Measurements from ENCODE around the gene IGFN1.

The IGFN1 gene

DNA sequence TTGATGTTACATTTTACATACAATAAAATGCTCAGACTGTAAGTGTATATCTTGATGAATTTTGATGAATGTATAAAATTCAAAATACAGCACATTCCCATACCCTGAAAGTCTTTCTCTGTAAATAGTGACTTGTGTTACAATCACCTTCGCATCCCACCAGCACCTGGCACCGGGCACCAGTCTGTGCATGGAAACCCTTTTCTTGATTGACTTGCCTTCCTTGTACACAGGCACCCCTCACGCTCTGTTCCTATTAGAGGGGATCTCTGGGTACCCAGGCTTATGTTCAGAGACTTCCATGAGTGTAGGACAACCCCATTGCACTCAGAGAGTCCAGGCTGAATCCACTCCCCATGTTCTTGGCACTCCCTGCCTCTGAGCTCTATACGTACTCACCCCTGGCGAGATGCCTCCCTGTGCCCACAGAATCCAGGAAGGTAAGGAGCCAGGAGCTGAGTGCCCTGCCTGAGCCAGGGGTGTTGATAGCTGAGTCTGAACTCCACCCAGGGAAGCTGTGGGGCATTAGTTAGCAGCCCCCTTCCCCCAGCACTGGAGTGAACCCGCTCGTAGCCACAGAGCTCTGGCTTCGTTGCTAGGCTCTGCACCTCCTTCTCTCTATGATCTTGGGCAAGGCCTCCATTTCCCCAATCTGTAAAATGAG is 70.2 kb downstream of the IGFN1 start:
- H3K27me3 ChIP-seq (ENCODE audit: low read length) = no peaks in the 10 kb centered on the region
- no peak overlapping the region for H3K4me3 ChIP-seq (ENCODE audit: insufficient read depth, low read length, poor library complexity, severe bottlenecking)
- H3K27ac ChIP-seq (ENCODE audit: low read depth, low read length) = no peak overlapping the region
- H3F3A ChIP-seq (ENCODE audit: insufficient read depth) = no peaks in the 10 kb centered on the region
- no peaks in the 10 kb centered on the region for H3K79me2 ChIP-seq (ENCODE audit: insufficient read depth, low read length)
- H3K4me2 ChIP-seq (ENCODE audit: low read depth, low read length, poor library complexity, severe bottlenecking) = no peak overlapping the region
- no peaks in the 10 kb centered on the region for H3K9me3 ChIP-seq (ENCODE audit: insufficient read depth, low read length)
- H4K20me1 ChIP-seq (ENCODE audit: low read depth, low read length) = no peaks in the 10 kb centered on the region
- TF ChIP-seq, protein P1, sequence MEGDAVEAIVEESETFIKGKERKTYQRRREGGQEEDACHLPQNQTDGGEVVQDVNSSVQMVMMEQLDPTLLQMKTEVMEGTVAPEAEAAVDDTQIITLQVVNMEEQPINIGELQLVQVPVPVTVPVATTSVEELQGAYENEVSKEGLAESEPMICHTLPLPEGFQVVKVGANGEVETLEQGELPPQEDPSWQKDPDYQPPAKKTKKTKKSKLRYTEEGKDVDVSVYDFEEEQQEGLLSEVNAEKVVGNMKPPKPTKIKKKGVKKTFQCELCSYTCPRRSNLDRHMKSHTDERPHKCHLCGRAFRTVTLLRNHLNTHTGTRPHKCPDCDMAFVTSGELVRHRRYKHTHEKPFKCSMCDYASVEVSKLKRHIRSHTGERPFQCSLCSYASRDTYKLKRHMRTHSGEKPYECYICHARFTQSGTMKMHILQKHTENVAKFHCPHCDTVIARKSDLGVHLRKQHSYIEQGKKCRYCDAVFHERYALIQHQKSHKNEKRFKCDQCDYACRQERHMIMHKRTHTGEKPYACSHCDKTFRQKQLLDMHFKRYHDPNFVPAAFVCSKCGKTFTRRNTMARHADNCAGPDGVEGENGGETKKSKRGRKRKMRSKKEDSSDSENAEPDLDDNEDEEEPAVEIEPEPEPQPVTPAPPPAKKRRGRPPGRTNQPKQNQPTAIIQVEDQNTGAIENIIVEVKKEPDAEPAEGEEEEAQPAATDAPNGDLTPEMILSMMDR (IDR thresholded peaks at IDR 0.05; ENCODE audit: insufficient read depth, low read length, poor library complexity, severe bottlenecking) = no peak
- no peak for TF ChIP-seq EZH2phosphoT487 (conservative IDR thresholded peaks at IDR 0.05; ENCODE audit: low read length)
- no peak overlapping the region for H3K9ac ChIP-seq (ENCODE audit: low read length)
- no peak overlapping the region for H2AFZ ChIP-seq (ENCODE audit: low read depth, low read length, severe bottlenecking)
- no peaks in the 10 kb centered on the region for H3K36me3 ChIP-seq (ENCODE audit: low read length)
- H3K9me2 ChIP-seq (replicated peaks; ENCODE audit: insufficient read depth, low read length) = no peaks in the 10 kb centered on the region

DNA sequence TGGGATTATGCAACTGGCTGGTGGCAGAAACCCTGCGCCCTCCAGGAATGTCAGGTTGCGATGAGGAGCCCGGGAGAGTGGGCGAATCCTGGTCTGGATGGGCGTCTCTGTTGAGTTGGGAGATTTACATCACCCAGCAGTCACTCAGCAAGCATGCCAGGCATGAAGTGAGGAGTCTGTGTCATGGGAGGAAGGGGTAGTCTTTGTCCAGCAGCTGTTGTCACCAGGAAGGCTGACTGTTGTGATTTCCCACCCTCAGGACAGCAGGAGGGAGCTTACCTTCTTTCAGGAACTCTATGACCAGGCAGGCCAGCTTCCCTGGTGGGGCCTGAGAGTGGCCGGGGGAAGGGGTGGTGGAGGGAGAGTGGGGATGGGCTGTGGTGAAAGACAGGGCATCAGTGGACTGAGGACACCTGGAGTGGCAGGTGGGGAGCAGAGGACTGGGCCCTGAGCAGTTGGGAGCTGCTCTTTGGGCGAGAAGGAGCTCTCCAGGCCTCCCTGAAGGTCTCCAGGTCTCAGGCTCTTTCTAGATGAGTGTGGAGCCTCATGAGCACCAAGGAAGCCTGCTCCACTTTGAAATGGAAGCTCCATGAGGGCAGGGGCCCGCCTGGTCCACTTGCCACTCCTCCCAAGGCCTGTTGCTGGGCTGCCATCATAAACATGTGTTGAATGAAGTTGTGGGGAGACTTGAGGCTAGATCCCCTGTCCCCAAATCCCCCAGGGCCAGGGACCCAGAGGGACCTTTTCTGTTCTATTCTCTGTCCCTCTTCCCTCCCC is 71.3 kb downstream of the IGFN1 start:
- Histone ChIP-seq H3K36me3 (ENCODE audit: low read length) (no peaks in the 10 kb centered on the region), H3K9me3 (ENCODE audit: insufficient read depth, low read length) (no peaks in the 10 kb centered on the region), H3K27me3 (ENCODE audit: low read length) (no peaks in the 10 kb centered on the region), H3K9me2 (replicated peaks; ENCODE audit: insufficient read depth, low read length) (no peaks in the 10 kb centered on the region), H3K79me2 (ENCODE audit: insufficient read depth, low read length) (no peaks in the 10 kb centered on the region), H3K4me3 (ENCODE audit: insufficient read depth, low read length, poor library complexity, severe bottlenecking) (no peak overlapping the region), H3K9ac (ENCODE audit: low read length) (no peak overlapping the region), H3K4me2 (ENCODE audit: low read depth, low read length, poor library complexity, severe bottlenecking) (no peak overlapping the region), H2AFZ (ENCODE audit: low read depth, low read length, severe bottlenecking) (no peak overlapping the region), H3F3A (ENCODE audit: insufficient read depth) (no peaks in the 10 kb centered on the region), H4K20me1 (ENCODE audit: low read depth, low read length) (no peaks in the 10 kb centered on the region), H3K27ac (ENCODE audit: low read depth, low read length) (no peak overlapping the region)
- TF ChIP-seq EZH2phosphoT487 (conservative IDR thresholded peaks at IDR 0.05; ENCODE audit: low read length) = no peak
- TF ChIP-seq, protein P1 (IDR thresholded peaks at IDR 0.05; ENCODE audit: insufficient read depth, low read length, poor library complexity, severe bottlenecking) = no peak

GRCh38 chr1:201262963-201263608 is 72.5 kb downstream of the IGFN1 start:
- no peaks in the 10 kb centered on the region for H3K9me3 ChIP-seq (ENCODE audit: insufficient read depth, low read length)
- no peak overlapping the region for H2AFZ ChIP-seq (ENCODE audit: low read depth, low read length, severe bottlenecking)
- H3K4me2 ChIP-seq (ENCODE audit: low read depth, low read length, poor library complexity, severe bottlenecking) = no peak overlapping the region
- TF ChIP-seq EZH2phosphoT487 (conservative IDR thresholded peaks at IDR 0.05; ENCODE audit: low read length) = no peak
- TF ChIP-seq, protein P1 (IDR thresholded peaks at IDR 0.05; ENCODE audit: insufficient read depth, low read length, poor library complexity, severe bottlenecking) = no peak
- no peaks in the 10 kb centered on the region for H4K20me1 ChIP-seq (ENCODE audit: low read depth, low read length)
- H3K4me3 ChIP-seq (ENCODE audit: insufficient read depth, low read length, poor library complexity, severe bottlenecking) = no peak overlapping the region
- no peaks in the 10 kb centered on the region for H3K79me2 ChIP-seq (ENCODE audit: insufficient read depth, low read length)
- no peaks in the 10 kb centered on the region for H3K9me2 ChIP-seq (replicated peaks; ENCODE audit: insufficient read depth, low read length)
- no peaks in the 10 kb centered on the region for H3F3A ChIP-seq (ENCODE audit: insufficient read depth)
- no peak overlapping the region for H3K9ac ChIP-seq (ENCODE audit: low read length)
- H3K27me3 ChIP-seq (ENCODE audit: low read length) = no peaks in the 10 kb centered on the region; the same call in 1 of the 2 replicates
- no peak overlapping the region for H3K27ac ChIP-seq (ENCODE audit: low read depth, low read length)
- no peaks in the 10 kb centered on the region for H3K36me3 ChIP-seq (ENCODE audit: low read length)
